Measurements from ENCODE around the gene CD244.

DNA sequence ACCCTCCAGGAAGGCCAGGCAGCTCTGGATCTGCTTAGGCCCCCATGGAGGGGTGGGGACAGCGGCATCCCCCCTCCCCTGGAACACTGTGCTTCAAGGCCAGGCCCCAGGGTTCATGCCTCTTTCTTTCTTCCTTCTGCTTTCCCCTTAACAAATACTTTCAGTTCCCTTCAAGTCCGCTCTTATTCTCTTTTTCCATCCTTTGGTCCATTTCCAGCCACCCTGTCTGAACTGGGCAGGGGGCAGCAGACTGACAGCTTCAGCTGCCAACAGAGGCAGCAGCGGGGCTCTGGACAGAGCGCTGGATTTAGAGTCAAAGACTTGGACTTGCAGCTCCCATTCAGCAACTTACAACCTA lies 1.1 kb upstream of the CD244 start:
- TF ChIP-seq CTCF (IDR thresholded peaks at IDR 0.05; ENCODE audit: poor library complexity, severe bottlenecking) = no peak
- no peak for TF ChIP-seq EP300 (conservative IDR thresholded peaks at IDR 0.05; ENCODE audit: poor library complexity, severe bottlenecking)
- TF ChIP-seq EZH2 (IDR thresholded peaks at IDR 0.05; ENCODE audit: borderline replicate concordance, insufficient read depth, low read length, poor library complexity, severe bottlenecking) = no peak
- no peak for TF ChIP-seq POLR2AphosphoS5 (IDR thresholded peaks at IDR 0.05)
- no peak for TF ChIP-seq TAF1 (IDR thresholded peaks at IDR 0.05; ENCODE audit: low read depth)

Measured in neural cell (in vitro differentiated cells).